ENCODE measurements around the gene VAV3. TPM values are rescaled to one million over a fixed set of nuclear protein-coding genes. Genes with fewer than 3 reads are reported as not detected.
A peak's percentile ranks its signal among the peaks of the same experiment; 100 is the strongest.
"Not testable (repeated sequence)": the region's sequence is repeated elsewhere in the genome, so short reads cannot be mapped to it uniquely, and the experiment has no call there.

VAV3 gene
- total RNA-seq, 1 donor from 2014 or later, result 159 TPM

GRCh38 chr1:107727866-107728265 is 237.1 kb downstream of the VAV3 start:
- Mint-ChIP-seq H3K4me1 (ENCODE audit: unreplicated experiment) (peaks cover 11% of the 10 kb centered on the region), H3K27me3 (ENCODE audit: unreplicated experiment) (peaks cover 14% of the 10 kb centered on the region), H3K4me3 (ENCODE audit: unreplicated experiment) (no peak overlapping the region), H3K36me3 (ENCODE audit: low read depth, unreplicated experiment) (peaks cover 28% of the 10 kb centered on the region), H3K9me3 (ENCODE audit: unreplicated experiment) (no peaks in the 10 kb centered on the region), H3K27ac (ENCODE audit: unreplicated experiment) (no peak overlapping the region)
- DNase-seq (ENCODE audit: low spot score), result no peak
- no peak for TF ChIP-seq CTCF (IDR thresholded peaks at IDR 0.05; ENCODE audit: unreplicated experiment)

GRCh38 chr1:107726860-107727259 is 238.1 kb downstream of the VAV3 start:
- TF ChIP-seq CTCF (IDR thresholded peaks at IDR 0.05; ENCODE audit: unreplicated experiment), result no peak
- no peak overlapping the region for H3K4me3 Mint-ChIP-seq (ENCODE audit: unreplicated experiment)
- no peak overlapping the region for H3K27ac Mint-ChIP-seq (ENCODE audit: unreplicated experiment)
- DNase-seq (ENCODE audit: low spot score), result no peak
- H3K4me1 Mint-ChIP-seq (ENCODE audit: unreplicated experiment), result peaks cover 12% of the 10 kb centered on the region
- H3K9me3 Mint-ChIP-seq (ENCODE audit: unreplicated experiment), result no peaks in the 10 kb centered on the region
- H3K36me3 Mint-ChIP-seq (ENCODE audit: low read depth, unreplicated experiment), result peaks cover 33% of the 10 kb centered on the region
- H3K27me3 Mint-ChIP-seq (ENCODE audit: unreplicated experiment), result peaks cover 13% of the 10 kb centered on the region

- Mint-ChIP-seq H3K9me3 (ENCODE audit: unreplicated experiment) (no peaks in the 10 kb centered on the region), H3K27ac (ENCODE audit: unreplicated experiment) (peak overlapping the region; percentile 55), H3K4me3 (ENCODE audit: unreplicated experiment) (peak overlapping the region; percentile 6), H3K36me3 (ENCODE audit: low read depth, unreplicated experiment) (peaks cover 44% of the 10 kb centered on the region), H3K4me1 (ENCODE audit: unreplicated experiment) (peaks cover 24% of the 10 kb centered on the region), H3K27me3 (ENCODE audit: unreplicated experiment) (peaks cover 19% of the 10 kb centered on the region)
- no peak for TF ChIP-seq CTCF (IDR thresholded peaks at IDR 0.05; ENCODE audit: unreplicated experiment)
- no peak for DNase-seq (ENCODE audit: low spot score)
These were observed 240.3 kb downstream of the VAV3 start for GRCh38 chr1:107724648-107725047.

DNA sequence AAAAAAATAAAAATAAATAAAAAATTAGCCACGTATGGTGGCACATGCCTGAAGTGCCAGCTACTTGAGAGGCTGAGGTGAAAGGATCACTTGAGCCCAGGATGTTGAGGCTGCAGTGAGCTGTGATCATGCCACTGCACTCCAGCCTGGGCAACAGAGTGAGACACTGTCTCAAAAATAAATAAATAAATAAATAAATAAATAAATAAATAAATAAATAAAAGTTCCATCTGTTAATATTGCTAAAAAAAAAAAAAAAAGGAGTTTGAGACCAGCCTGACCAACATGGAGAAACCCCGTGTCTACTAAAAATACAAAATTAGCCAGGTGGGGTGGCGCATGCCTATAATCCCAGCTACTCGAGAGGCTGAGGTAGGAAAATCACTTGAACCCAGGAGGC is 244.8 kb downstream of the VAV3 start:
- not testable (repeated sequence) for H3K27ac Mint-ChIP-seq (ENCODE audit: unreplicated experiment); DNase-seq (ENCODE audit: low spot score); H3K9me3 Mint-ChIP-seq (ENCODE audit: unreplicated experiment)
- H3K4me1 Mint-ChIP-seq (ENCODE audit: unreplicated experiment), result peaks cover 24% of the 10 kb centered on the region
- H3K4me3 Mint-ChIP-seq (ENCODE audit: unreplicated experiment), result peak overlapping the region; percentile 60
- peaks cover 25% of the 10 kb centered on the region for H3K27me3 Mint-ChIP-seq (ENCODE audit: unreplicated experiment)
- peaks cover 70% of the 10 kb centered on the region for H3K36me3 Mint-ChIP-seq (ENCODE audit: low read depth, unreplicated experiment)

GRCh38 chr1:107710005-107710404 is 255.0 kb downstream of the VAV3 start:
- Mint-ChIP-seq H3K9me3 (ENCODE audit: unreplicated experiment) (no peaks in the 10 kb centered on the region), H3K4me3 (ENCODE audit: unreplicated experiment) (no peak overlapping the region), H3K27me3 (ENCODE audit: unreplicated experiment) (peaks cover 6% of the 10 kb centered on the region), H3K4me1 (ENCODE audit: unreplicated experiment) (no peaks in the 10 kb centered on the region), H3K36me3 (ENCODE audit: low read depth, unreplicated experiment) (peaks cover 31% of the 10 kb centered on the region), H3K27ac (ENCODE audit: unreplicated experiment) (no peak overlapping the region)
- DNase-seq (ENCODE audit: low spot score), result no peak
- TF ChIP-seq CTCF (IDR thresholded peaks at IDR 0.05; ENCODE audit: unreplicated experiment), result no peak

GRCh38 chr1:107707111-107707510 is 257.9 kb downstream of the VAV3 start:
- TF ChIP-seq CTCF (IDR thresholded peaks at IDR 0.05; ENCODE audit: unreplicated experiment), result no peak
- no peak overlapping the region for H3K4me3 Mint-ChIP-seq (ENCODE audit: unreplicated experiment)
- no peaks in the 10 kb centered on the region for H3K4me1 Mint-ChIP-seq (ENCODE audit: unreplicated experiment)
- no peak overlapping the region for H3K27ac Mint-ChIP-seq (ENCODE audit: unreplicated experiment)
- H3K9me3 Mint-ChIP-seq (ENCODE audit: unreplicated experiment), result no peaks in the 10 kb centered on the region
- peaks cover 38% of the 10 kb centered on the region for H3K36me3 Mint-ChIP-seq (ENCODE audit: low read depth, unreplicated experiment)
- DNase-seq (ENCODE audit: low spot score), result no peak
- peaks cover 3% of the 10 kb centered on the region for H3K27me3 Mint-ChIP-seq (ENCODE audit: unreplicated experiment)

Data from endothelial cell (in vitro differentiated cells).